Muscle layer of colon (tissue), 2 donors: ENCODE results near the gene RAB6A.
"Not testable (repeated sequence)": the region's sequence is repeated elsewhere in the genome, so short reads cannot be mapped to it uniquely, and the experiment has no call there.

Source experiments
- H3K27ac ChIP-seq: one replicate; pipeline ENCODE4 v1.7.0; 2013; ENCODE audit warnings: low read depth, mild to moderate bottlenecking, low read length, moderate library complexity
- H3K27me3 ChIP-seq, 2 donors: one replicate each; pipeline ENCODE4 v1.7.0; 2013; ENCODE audit warnings: low read length in 2 of 2, mild to moderate bottlenecking in 2 of 2; ENCODE audit not compliant: insufficient read depth in 2 of 2, control insufficient read depth in 1 of 2
- H3K36me3 ChIP-seq: one replicate; pipeline ENCODE4 v1.7.0; 2013; ENCODE audit warnings: mild to moderate bottlenecking, low read length; ENCODE audit not compliant: insufficient read depth
- H3K4me1 ChIP-seq: one replicate; pipeline ENCODE4 v1.7.0; 2013; ENCODE audit warnings: mild to moderate bottlenecking, low read length; ENCODE audit not compliant: insufficient read depth
- H3K4me3 ChIP-seq, 2 donors: one replicate each; pipeline ENCODE4 v1.7.0; 2013; ENCODE audit warnings: low read length in 2 of 2, low read depth in 1 of 2, mild to moderate bottlenecking in 1 of 2, moderate library complexity in 1 of 2
- H3K9ac ChIP-seq: one replicate; pipeline ENCODE4 v1.7.0; 2013; ENCODE audit warnings: low read length
- H3K9me3 ChIP-seq: one replicate; pipeline ENCODE4 v1.7.0; 2013; ENCODE audit warnings: mild to moderate bottlenecking, low read length
- donor health status: abdominal sarcoma.
- donor health status: Adenocarcinoma of cecum.

Gene RAB6A

DNA sequence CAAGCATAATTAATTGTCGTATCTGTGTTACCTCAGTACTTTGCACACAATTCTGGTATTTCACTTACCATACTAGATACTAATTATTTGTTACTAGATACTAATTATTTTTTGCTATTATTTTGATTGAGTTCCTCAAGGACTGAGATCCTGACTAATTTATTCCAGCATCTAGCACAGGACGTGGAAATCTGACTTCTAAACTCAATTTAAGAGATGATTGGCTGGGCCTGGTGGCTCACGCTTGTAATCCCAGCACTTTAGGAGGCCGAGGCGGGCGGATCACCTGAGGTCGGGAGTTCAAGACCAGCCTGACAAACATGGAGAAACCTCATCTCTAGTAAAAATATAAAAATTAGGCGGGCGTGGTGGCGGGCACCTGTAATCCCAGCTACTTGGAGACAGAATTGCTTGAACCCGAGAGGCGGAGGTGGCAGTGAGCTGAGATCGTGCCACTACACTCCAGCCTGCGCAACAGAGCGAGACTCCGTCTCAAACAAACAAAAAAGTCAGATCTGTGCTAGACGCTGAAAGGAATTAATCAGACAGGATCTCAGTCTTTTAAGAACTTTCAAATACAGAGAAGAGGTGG is 26.3 kb upstream of the RAB6A start:
- Histone ChIP-seq H3K9me3 (no peaks in the 10 kb centered on the region), H3K27ac (peak overlapping the region; percentile 91), H3K36me3 (no peaks in the 10 kb centered on the region), H3K4me1 (peaks cover 12% of the 10 kb centered on the region), H3K27me3 (no peaks in the 10 kb centered on the region), H3K4me3 (peak overlapping the region; percentile 79 to 88), H3K9ac (peak overlapping the region; percentile 66)

DNA sequence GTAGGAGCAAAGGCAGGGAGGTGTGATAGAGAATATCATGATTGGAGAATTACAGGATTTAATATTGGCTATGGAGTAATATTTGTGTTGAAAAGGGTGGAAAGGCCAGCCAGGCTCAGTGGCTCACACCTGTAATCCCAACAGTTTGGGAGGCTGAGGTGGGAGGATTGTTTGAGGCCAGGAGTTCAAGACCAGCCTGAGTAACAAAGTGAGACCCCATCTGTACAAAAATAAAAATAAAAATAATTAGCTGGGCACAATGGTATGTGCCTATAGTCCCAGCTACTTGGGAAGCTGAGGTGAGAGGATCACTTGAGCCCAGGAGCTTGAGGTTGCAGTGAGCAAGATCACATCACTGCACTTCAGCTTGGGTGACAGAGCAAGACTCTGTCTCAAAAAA is 24.6 kb upstream of the RAB6A start:
- not testable (repeated sequence) for H3K4me3 ChIP-seq, H3K9me3 ChIP-seq, H3K27me3 ChIP-seq, H3K9ac ChIP-seq, H3K27ac ChIP-seq, H3K36me3 ChIP-seq
- peaks cover 12% of the 10 kb centered on the region for H3K4me1 ChIP-seq

GRCh38 chr11:73784734-73785133 is 23.9 kb upstream of the RAB6A start:
- Histone ChIP-seq H3K9me3 (no peaks in the 10 kb centered on the region), H3K27me3 (no peaks in the 10 kb centered on the region), H3K4me1 (peaks cover 12% of the 10 kb centered on the region), H3K9ac (no peak overlapping the region), H3K27ac (no peak overlapping the region), H3K4me3 (no peak overlapping the region), H3K36me3 (no peaks in the 10 kb centered on the region)

- Histone ChIP-seq H3K27ac (no peak overlapping the region), H3K9ac (no peak overlapping the region), H3K27me3 (no peaks in the 10 kb centered on the region), H3K4me1 (peaks cover 10% of the 10 kb centered on the region), H3K9me3 (no peaks in the 10 kb centered on the region), H3K4me3 (no peak overlapping the region), H3K36me3 (no peaks in the 10 kb centered on the region)
Observed at GRCh38 chr11:73784080-73784634, 23.3 kb upstream of the RAB6A start.

- no peaks in the 10 kb centered on the region for H3K9me3 ChIP-seq
- H3K9ac ChIP-seq, result no peak overlapping the region
- H3K36me3 ChIP-seq, result no peaks in the 10 kb centered on the region
- no peak overlapping the region for H3K4me3 ChIP-seq
- H3K27ac ChIP-seq, result no peak overlapping the region
- peaks cover 10% of the 10 kb centered on the region for H3K4me1 ChIP-seq
- H3K27me3 ChIP-seq, result no peaks in the 10 kb centered on the region
Observed at GRCh38 chr11:73783483-73784020, 22.7 kb upstream of the RAB6A start.

DNA sequence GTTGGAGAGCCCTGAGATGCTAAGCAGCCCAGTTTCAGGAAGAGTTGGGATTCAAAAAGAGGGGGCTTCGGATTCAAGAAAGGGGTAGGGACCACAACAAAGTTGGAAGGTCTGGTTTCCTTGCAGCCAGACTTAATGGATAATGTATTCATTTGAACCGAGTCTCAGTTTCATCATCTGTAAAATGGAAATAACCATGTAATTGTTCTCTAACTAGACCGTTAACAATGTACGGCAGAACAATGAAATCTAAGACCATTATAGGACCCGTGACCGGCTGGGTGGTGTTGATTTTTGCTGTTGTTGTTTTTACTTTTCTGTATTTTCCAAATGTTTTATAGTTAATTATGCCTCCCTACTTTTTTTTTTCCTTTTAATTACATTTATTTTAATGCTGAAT is 20.4 kb upstream of the RAB6A start:
- no peak overlapping the region for H3K4me3 ChIP-seq
- peaks cover 4% of the 10 kb centered on the region for H3K4me1 ChIP-seq

GRCh38 chr11:73779084-73779902 is 18.4 kb upstream of the RAB6A start:
- Histone ChIP-seq H3K9ac (peak overlapping the region; percentile 87), H3K27me3 (no peaks in the 10 kb centered on the region), H3K4me3 (peak overlapping the region; percentile 73 to 84), H3K4me1 (peaks cover 4% of the 10 kb centered on the region), H3K36me3 (no peaks in the 10 kb centered on the region), H3K27ac (peak overlapping the region; percentile 88), H3K9me3 (no peaks in the 10 kb centered on the region)

More for the DNA sequence above, 20.4 kb upstream of the RAB6A start:
- Histone ChIP-seq H3K27me3 (no peaks in the 10 kb centered on the region), H3K9me3 (no peaks in the 10 kb centered on the region), H3K27ac (no peak overlapping the region), H3K9ac (no peak overlapping the region), H3K36me3 (no peaks in the 10 kb centered on the region)

DNA sequence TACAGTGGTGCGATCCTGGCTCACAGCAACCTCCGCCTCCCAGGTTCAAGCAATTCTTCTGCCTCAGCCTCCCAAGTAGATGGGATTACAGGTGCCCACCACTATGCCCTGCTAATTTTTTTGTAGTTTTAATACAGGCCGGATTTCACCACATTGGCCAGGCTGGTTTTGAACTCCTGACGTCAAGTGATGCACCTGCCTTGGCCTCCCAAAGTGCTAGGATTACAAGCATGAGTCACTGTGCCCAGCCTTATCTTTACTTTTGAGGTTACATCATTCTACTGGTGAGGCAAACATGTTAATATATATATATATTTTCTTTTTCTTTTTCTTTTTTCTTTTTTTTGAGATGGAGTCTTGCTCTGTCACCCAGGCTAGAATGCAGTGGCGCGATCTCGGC is 9.9 kb upstream of the RAB6A start:
- not testable (repeated sequence) for H3K9me3 ChIP-seq, H3K27me3 ChIP-seq, H3K4me3 ChIP-seq, H3K4me1 ChIP-seq, H3K36me3 ChIP-seq, H3K27ac ChIP-seq, H3K9ac ChIP-seq

GRCh38 chr11:73766763-73767162 is 5.9 kb upstream of the RAB6A start:
- H3K4me3 ChIP-seq, result no peak overlapping the region
- H3K36me3 ChIP-seq, result no peaks in the 10 kb centered on the region
- H3K4me1 ChIP-seq, result no peaks in the 10 kb centered on the region
- H3K27me3 ChIP-seq, result no peaks in the 10 kb centered on the region
- no peak overlapping the region for H3K27ac ChIP-seq
- no peaks in the 10 kb centered on the region for H3K9me3 ChIP-seq
- no peak overlapping the region for H3K9ac ChIP-seq

- Histone ChIP-seq H3K4me1 (peaks cover 16% of the 10 kb centered on the region), H3K36me3 (no peaks in the 10 kb centered on the region), H3K9me3 (no peaks in the 10 kb centered on the region)
Observed at GRCh38 chr11:73762732-73763131, 1.9 kb upstream of the RAB6A start.

DNA sequence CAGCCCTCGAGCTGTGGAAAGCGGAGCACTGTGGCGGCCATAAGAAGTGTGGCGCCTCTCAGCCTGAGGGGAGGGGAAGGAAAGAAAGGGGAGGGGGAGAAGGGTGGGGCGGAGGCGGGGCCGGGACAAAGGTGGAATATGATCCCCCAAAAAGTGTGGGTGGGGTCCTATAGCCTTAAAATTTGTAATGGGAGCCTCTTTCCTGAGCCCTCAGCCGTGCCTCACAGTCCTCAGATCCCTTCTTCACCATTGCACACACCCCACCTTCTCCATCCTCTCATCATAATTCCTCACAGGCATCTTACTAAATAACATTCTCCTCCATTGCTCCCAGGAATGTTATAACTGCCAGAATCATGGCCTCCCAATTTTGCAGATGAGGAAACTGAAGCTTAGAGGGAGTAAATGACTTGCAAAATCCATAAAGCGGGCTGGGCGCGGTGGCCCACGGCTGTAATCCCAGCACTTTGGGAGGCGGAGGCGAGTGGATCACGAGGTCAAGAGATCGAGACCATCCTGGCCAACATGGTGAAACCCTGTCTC is 600 bp upstream of the RAB6A start:
- no peaks in the 10 kb centered on the region for H3K9me3 ChIP-seq
- H3K4me1 ChIP-seq, result peaks cover 21% of the 10 kb centered on the region
- peak overlapping the region; percentile 70 for H3K27ac ChIP-seq
- no peaks in the 10 kb centered on the region for H3K27me3 ChIP-seq
- H3K4me3 ChIP-seq, result peak overlapping the region; percentile 35 to 62
- H3K9ac ChIP-seq, result no peak overlapping the region
- no peaks in the 10 kb centered on the region for H3K36me3 ChIP-seq

More at GRCh38 chr11:73762732-73763131, 1.9 kb upstream of the RAB6A start:
- H3K27me3 ChIP-seq, result no peaks in the 10 kb centered on the region
- no peak overlapping the region for H3K9ac ChIP-seq
- H3K27ac ChIP-seq, result no peak overlapping the region
- H3K4me3 ChIP-seq, result no peak overlapping the region
